Esophagus muscularis mucosa (tissue), 4 donors: ENCODE data around the gene GINS2. TPM values are rescaled to one million over a fixed set of nuclear protein-coding genes. Genes with fewer than 3 reads are reported as not detected.

Source experiments
- DNase-seq: peaks from one replicate; pipeline ENCODE4 v3.0.0-alpha.2; 2017; ENCODE audit errors: extremely low spot score
- H3K27ac ChIP-seq, 4 donors: fragments of 200-600 bp; sonication (generic); replicated peaks in 1 of 4; 1 replicate in 3 of 4; 2 replicates in 1 of 4; pipeline ENCODE4 v1.5.1; 2016 to 2019; ENCODE audit warnings: mild to moderate bottlenecking in 1 of 4
- H3K27me3 ChIP-seq, 4 donors: fragments of 200-600 bp; sonication (generic); one replicate each; pipeline versions ENCODE4 v1.5.1 to v1.6.0; 2016 to 2019
- H3K36me3 ChIP-seq, 4 donors: fragments of 200-600 bp; sonication (generic); one replicate each; pipeline ENCODE4 v1.5.1; 2016 to 2019
- H3K4me1 ChIP-seq, 4 donors: fragments of 200-600 bp; sonication (generic); one replicate each; pipeline ENCODE4 v1.5.1; 2016 to 2019
- H3K4me3 ChIP-seq, 4 donors: fragments of 200-600 bp; sonication (generic); 1 replicate in 2 of 4; 2 replicates in 2 of 4; pipeline ENCODE4 v1.5.1; 2016 to 2019; ENCODE audit warnings: mild to moderate bottlenecking in 4 of 4, moderate library complexity in 1 of 4
- H3K9me3 ChIP-seq, 4 donors: fragments of 200-600 bp; sonication (generic); 1 replicate in 3 of 4; 2 replicates in 1 of 4; pipeline ENCODE4 v1.5.1; 2016 to 2019
- CTCF ChIP-seq, 3 experiments: fragments of 200-600 bp in 2 of 3; fragments of 450-650 bp in 1 of 3; sonication (generic) in 2 of 3; IDR thresholded peaks; one replicate each; pipeline ENCODE4 v1.5.1; 2017 to 2019; ENCODE audit warnings: antibody characterized with exemption in 3 of 3, mild to moderate bottlenecking in 2 of 3, moderate library complexity in 1 of 3
- EP300 ChIP-seq: sonication (generic); formaldehyde crosslinking; IDR thresholded peaks from one replicate; pipeline ENCODE4 v1.6.1; 2017; ENCODE audit warnings: antibody characterized with exemption
- POLR2A ChIP-seq: fragments of 450-650 bp; IDR thresholded peaks from one replicate; pipeline ENCODE4 v1.6.1; 2017; ENCODE audit warnings: antibody characterized with exemption, moderate library complexity, mild to moderate bottlenecking, low read depth
- POLR2AphosphoS5 ChIP-seq, 2 donors: sonication (generic); formaldehyde crosslinking; IDR thresholded peaks; one replicate each; pipeline ENCODE4 v1.6.1; 2017; ENCODE audit warnings: antibody characterized with exemption in 2 of 2
- WGBS: methylation state at CpG from one replicate; pipeline ENCODE4 v1.1.5; 2018; 5-methylcytosine and 5-hydroxymethylcytosine counted together
- intact Hi-C: fragments of 100-400 bp; cut with DNase I; formaldehyde crosslinking; loops from one replicate; pipeline ENCODE4 v1.15.1; 2023
- total RNA-seq, 4 donors: library from RNA; depleted of rRNA; stranded (reverse); fragments of >200 nt; gene quantifications; one replicate each; pipeline versions ENCODE4 v1.1.0 to v1.2.1, GENCODE V29; 2016

Gene GINS2
- total RNA-seq, 4 donors from 2014 or later, result 0.17 to 0.84 TPM; not detected in 2

GRCh38 chr16:85662976-85663830, 25.6 kb downstream of the GINS2 start:
- WGBS, result 89% methylated on average over 36 of the region's 38 CpGs
- TF ChIP-seq POLR2A, result no peak
- TF ChIP-seq CTCF (IDR thresholded peaks at IDR 0.05), result no peak
- no peak for TF ChIP-seq POLR2AphosphoS5 (IDR thresholded peaks at IDR 0.05)
- TF ChIP-seq EP300, result no peak
- Histone ChIP-seq H3K36me3 (peaks cover 66 to 95% (median 87%) of the 10 kb centered on the region in 4 donors), H3K9me3 (no peaks in the 10 kb centered on the region), H3K4me3 (no peak overlapping the region), H3K27me3 (no peaks in the 10 kb centered on the region), H3K27ac (no peak overlapping the region), H3K4me1 (peaks cover 13 to 14% (median 14%) of the 10 kb centered on the region in 4 donors)
- no peak for DNase-seq
- intact Hi-C loops, result no loop called here

- intact Hi-C loops, result no loop called here
- Histone ChIP-seq H3K4me1 (peaks cover 13 to 14% (median 14%) of the 10 kb centered on the region in 4 donors), H3K27ac (no peak overlapping the region), H3K4me3 (no peak overlapping the region), H3K27me3 (no peaks in the 10 kb centered on the region), H3K9me3 (no peaks in the 10 kb centered on the region), H3K36me3 (peaks cover 60 to 95% (median 87%) of the 10 kb centered on the region in 4 donors)
- no peak for DNase-seq
- 88% methylated on average over 1 of the region's 3 CpGs for WGBS
- no peak for TF ChIP-seq EP300
- TF ChIP-seq POLR2AphosphoS5 (IDR thresholded peaks at IDR 0.05), result no peak
- no peak for TF ChIP-seq POLR2A
- TF ChIP-seq CTCF (IDR thresholded peaks at IDR 0.05), result no peak
These were observed 26.3 kb downstream of the GINS2 start for GRCh38 chr16:85662482-85662812.

GRCh38 chr16:85661740-85662481, 26.8 kb downstream of the GINS2 start:
- 92% methylated on average over 19 of the region's 26 CpGs for WGBS

More at GRCh38 chr16:85661740-85662481, 26.8 kb downstream of the GINS2 start:
- no peak for DNase-seq
- TF ChIP-seq POLR2A (no peak), POLR2AphosphoS5 (IDR thresholded peaks at IDR 0.05) (no peak), CTCF (IDR thresholded peaks at IDR 0.05) (no peak), EP300 (no peak)
- no peak overlapping the region for H3K4me3 ChIP-seq
- H3K4me1 ChIP-seq, result peaks cover 13 to 14% (median 14%) of the 10 kb centered on the region in 4 donors
- intact Hi-C loops, result no loop called here
- no peak overlapping the region for H3K27ac ChIP-seq
- H3K27me3 ChIP-seq, result no peaks in the 10 kb centered on the region
- H3K36me3 ChIP-seq, result peaks cover 62 to 95% (median 87%) of the 10 kb centered on the region in 4 donors
- H3K9me3 ChIP-seq, result no peaks in the 10 kb centered on the region
